ENCODE measurements around the gene CALY.
"Not testable (repeated sequence)": the region's sequence is repeated elsewhere in the genome, so short reads cannot be mapped to it uniquely, and the experiment has no call there.

CALY gene, protein sequence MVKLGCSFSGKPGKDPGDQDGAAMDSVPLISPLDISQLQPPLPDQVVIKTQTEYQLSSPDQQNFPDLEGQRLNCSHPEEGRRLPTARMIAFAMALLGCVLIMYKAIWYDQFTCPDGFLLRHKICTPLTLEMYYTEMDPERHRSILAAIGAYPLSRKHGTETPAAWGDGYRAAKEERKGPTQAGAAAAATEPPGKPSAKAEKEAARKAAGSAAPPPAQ

DNA sequence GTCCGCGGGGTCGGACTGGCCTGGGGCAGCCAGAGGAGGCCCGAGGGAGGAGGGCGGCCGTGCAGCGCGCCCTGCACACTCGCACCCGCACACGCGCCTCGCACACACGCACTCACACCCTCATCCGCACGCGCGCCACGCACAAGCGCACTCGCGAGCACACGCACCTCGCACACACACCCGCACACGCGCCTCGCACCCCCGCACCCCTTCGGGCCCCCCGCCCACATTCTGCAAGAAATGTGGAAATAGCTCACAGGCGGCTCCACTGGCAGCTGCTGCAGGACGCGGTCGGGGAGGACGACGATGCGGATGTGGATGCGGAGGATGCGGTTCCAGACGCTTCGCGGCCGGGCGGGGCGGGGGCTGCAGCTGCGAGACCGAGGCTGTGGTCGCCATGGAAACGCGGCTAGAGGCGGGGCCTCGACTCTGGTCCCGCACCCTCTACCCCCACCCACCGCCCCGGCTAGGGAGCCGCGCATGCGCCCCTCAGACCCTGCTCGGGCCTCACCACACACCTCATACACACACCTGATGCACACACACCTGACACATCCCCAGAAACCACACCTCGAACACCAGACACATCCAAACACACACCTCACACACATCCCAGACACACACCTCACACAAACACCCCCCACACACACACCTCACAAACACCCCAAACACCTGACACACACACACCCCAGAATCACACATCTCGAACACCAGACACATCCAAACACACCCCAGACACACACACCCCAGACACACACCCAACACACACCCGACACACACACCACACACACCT lies at the start of gene CALY:
CALY (minus strand) TSS at position 320 of the 793 bp plus-strand sequence. CDS start 7,907 bp downstream, outside the sequence.
- no peak for DNase-seq

DNA sequence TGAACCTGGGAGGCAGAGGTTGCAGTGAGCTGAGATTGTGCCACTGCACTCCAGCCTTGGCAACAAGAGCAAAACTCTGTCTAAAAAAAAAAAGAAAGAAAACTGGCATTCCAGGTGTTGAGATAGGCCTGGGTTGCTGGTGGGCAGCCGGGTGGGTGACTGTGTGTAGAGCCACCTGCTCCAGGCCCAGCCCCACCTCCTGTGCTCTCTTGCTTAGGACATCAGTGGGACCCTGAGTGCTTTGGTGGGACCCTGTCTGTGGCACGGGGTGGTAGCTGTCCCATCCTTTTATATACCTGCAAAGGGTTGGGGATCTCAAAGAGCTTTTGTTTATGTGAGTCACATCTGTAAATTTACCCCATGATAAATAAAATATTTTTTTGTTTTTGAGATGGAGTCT lies 48.5 kb upstream of the CALY start:
- DNase-seq, result no peak

DNA sequence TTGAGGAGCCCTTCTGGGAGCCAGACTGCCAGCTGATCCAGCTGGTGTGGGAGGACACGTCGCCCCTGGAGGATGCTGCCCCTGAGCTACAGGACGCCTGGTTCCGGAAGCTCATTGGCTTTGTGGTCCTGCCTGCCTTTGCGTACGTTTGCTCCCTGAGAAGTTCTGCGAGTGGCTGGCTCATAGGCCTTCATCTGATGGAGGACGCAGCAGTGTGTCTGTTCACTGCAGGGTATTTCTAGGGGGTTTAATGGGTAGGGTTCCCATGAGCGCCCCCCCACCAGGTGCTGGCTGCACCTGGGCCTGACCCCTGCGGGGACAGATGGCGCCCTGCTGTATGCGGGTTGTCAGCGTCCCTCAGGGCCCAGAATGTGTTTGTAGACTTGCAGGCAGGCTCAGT lies 47.4 kb upstream of the CALY start:
- DNase-seq, result no peak

DNA sequence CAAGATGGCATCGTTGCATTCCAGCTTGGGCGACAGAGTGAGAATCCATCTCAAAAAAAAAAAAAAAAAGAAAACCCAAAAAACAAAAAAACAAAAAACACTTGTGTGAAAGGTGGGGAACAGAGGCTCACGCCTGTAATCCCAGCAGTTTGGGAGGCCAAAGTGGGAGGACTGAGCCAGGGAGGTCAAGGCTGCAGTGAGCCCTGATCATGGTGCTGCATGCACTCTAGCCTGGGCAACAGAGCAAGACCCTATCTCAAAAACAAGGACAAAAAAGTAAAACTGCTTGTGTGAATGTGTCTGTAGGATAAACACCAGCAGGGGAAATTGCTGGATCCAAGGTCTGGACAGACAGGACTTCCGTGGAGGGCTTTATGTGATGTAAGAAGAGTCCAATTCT lies 46.9 kb upstream of the CALY start:
- DNase-seq, result no peak

DNA sequence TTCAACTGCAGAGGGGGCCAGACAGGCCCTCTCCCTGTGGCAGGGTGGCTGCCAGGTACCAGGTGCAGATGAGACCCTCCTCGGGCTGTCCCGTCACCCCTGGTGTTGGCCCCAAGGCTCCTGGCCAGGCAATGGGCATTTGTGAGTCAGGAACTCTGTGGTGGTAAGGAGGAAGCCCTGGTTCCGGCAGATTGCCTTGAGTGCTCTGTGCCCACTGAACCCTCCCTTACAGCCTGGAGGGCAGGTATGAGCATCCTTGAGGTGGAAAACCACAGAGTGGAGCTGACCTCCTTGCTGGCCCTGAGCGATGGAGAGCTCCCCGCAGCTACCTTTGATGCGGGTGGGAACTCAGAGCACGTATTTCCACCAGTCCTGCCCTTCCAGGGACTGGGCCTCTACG lies 44.3 kb upstream of the CALY start:
- no peak for DNase-seq

DNA sequence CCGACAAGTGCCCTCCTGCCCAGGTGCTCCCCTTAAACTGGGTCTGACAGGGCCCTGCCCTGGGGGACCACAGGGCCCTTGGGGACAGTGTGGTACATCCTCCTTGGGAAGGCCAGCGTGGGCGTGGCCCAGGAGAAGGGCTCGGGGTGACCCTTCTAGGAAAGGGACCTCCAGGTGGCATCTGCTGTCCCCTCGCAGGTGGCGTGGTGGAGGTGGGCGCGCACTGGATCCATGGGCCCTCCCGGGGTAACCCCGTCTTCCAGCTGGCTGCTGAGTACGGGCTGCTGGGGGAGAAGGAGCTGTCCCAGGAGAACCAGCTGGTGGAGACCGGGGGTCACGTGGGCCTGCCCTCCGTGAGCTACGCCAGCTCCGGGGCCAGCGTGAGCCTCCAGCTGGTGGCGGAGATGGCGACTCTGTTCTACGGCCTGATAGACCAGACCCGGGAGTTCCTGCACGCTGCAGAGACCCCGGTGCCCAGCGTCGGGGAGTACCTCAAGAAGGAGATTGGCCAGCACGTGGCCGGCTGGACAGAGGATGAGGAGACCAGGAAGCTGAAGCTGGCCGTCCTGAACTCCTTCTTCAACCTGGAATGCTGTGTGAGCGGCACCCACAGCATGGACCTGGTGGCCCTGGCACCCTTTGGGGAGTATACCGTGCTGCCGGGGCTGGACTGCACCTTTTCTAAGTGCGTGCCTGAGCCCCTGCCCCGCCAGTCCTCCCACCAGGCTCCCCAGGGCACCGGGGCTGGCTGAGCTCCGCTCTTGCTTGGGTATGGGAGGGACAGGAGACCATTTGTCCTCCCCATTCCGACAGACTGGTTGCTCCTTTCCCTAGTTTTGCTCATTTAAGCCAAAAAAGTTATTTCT lies 43.3 kb upstream of the CALY start:
- no peak for DNase-seq

DNA sequence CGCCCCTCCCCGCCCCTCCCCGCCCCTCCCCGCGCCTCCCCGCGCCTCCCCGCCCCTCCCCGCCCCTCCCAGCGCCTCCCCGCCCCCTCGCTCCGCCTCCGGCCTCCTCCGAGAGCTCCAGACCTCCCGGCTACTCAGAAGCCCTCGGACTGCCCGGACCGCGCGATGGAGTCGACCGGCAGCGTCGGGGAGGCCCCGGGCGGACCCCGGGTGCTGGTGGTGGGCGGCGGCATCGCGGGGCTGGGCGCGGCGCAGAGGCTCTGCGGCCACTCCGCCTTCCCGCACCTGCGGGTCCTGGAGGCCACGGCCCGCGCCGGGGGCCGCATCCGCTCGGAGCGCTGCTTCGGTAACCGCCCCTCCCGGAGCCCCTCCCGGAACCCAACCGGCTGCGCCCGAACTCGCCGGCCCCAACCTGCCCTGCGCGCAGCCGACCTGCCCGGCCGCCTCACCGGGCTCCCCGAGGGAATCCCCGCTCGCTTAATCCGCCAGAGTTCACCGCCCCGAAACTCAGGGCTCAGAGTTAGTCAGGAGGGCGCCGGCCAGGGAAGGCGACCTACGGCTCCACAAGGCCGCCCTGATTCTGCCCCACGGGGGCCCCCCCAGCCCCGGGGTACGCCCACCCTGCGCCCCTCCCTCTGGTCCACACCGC lies 42.6 kb upstream of the CALY start, which contains the start of gene PAOX:
PAOX (plus strand) TSS at position 111 of the 649 bp plus-strand sequence; CDS start at position 166, 55 bp downstream.
- DNase-seq, result peak; percentile 72

DNA sequence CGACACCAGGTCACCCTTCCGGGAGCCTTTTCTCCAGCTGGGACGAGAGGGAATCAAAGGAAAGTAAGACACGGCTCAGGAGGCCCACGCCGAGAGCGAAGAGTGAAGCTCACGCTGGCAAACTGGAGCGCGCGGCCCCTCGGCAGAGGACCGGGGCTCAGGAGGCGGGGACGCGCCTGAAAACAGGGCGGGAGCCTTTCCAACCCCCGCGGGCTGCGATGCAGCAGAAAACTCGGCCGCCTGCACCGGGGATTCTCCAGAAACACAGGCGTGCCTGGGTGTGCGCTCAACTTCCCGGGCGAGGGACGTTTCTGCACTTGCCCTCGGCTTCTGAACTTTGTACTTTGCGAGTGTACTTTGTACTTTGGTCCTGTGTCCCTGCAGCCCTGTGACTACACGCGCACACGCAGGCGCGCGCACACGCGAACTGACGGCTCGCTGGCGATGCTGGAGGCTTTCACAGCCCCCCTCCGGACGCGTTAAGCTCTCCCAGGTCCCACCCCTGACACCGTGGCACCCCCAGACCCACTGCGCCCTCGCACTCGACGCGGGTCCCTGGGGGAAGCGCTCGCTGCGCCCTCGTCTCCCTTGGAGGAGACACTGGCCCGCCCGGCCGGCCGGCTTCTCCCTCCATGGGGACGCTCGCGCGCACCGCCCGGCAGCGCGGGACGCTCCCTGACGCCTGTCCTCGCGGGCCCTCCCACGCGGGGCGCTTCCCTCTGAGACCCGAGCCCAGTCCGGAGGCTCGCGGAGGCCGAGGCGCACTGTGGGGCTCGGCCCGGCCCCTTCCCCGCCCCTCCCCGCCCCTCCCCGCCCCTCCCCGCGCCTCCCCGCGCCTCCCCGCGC lies 41.8 kb upstream of the CALY start:
- DNase-seq, result peak; percentile 84

DNA sequence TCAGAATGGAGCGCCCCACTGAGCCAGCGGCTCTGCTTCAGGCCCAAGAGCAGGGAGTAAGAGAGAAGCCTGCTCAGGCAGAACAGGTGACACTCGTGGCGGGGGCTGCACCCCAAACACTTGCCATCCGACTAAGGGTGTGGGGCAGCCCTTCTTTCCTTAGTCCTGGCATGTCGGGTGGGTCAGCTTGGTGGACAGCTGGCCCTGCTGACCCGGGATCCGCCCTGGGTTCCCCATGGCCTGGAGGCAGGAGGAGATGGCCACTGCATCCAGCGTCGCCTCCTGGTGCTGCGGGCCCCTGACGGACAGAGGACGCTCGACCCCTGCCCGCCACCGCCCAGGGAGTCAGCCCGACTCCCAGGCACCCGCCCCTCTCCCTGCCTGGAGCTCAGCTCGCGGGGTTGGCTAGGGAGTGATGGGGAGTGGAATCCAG lies 41.1 kb upstream of the CALY start:
- no peak for DNase-seq

DNA sequence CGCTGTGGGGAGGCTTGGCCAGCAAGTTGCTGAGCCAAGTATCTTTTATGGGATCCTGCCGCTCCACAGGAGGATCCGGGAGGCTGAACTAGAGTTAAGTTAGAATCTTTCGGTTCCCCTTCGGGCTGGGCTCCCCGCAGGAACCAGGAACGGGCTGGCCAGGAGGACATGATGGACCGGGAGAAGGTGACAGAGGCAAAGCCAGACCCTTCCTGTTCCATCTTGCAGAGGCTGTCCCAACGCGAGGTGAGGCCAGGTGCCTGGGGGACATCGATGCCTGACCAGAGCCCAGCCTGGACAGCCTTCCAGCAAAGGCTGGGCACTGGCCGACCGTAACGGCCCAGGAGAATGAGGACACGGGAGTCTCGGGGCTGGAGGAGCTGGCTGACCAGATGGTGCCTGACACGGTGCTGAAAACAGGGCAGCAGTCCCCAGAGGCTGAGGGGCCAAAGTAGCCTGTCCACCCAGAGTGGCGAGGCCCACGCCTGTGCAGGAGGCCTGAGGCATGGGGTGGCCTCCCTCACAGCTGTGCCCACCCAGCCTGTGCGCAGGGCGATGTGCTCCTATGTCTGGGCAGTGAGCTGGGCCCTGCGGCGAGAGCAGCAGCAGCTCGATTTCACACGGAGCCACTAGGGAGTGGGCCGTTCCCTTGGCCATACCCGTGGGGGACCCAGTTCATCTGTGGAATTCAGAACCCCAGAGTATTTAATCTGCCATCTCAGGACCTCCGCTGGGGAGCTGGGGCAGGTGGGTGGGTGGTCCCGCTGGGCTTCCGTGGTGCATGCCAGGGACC lies 40.5 kb upstream of the CALY start:
- no peak for DNase-seq

DNA sequence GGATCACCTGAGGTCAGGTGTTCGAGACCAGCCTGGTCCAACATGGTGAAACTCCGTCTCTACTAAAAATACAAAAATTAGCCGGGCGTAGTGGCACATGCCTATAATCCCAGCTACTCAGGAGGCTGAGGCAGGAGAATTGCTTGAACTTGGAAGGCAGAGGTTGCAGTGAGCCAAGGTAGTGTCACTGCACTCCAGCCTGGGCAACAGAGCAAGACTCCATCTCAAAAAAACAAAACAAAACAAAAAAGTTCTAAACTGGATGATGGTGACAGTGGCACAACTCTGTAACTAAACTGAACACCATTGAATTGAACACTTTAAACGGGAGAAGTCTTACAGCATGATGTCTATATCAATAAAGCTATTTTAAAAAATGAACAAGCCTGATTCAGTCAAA lies 39.5 kb upstream of the CALY start:
- not testable (repeated sequence) for DNase-seq

DNA sequence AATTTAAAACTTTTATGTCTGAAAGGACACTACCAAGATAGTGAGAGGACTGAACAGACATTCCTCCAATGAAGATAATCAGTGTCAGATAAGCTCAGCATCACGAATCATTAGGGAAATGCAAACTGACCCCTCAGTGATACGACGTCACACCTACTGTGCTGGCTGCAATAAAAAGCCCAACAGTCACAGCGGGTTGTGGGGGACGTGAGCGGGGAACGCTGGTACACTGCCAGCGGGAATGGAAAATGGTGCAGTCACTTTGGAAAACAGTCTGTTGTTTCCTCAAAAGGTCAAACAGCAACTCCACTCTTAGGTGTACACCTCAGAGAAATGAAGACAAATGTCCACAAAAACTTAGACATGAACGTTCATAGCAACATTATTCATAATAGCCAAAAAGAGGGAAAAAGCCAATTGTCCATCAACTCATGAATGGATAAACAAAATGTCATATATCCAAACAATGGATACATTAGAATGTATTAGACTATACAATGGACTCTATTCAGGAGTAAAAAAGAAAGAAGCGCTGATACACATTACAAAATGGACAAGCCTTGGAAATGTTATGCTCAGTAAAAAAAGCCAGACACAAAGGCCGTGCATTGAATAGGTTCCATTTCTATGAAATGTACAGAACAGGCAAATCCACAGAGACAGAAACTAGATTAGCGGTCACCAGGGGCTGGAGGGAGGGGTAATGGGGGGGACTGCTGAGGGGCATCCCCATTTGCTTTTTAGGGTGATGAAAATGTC lies 38.8 kb upstream of the CALY start:
- DNase-seq, result no peak

DNA sequence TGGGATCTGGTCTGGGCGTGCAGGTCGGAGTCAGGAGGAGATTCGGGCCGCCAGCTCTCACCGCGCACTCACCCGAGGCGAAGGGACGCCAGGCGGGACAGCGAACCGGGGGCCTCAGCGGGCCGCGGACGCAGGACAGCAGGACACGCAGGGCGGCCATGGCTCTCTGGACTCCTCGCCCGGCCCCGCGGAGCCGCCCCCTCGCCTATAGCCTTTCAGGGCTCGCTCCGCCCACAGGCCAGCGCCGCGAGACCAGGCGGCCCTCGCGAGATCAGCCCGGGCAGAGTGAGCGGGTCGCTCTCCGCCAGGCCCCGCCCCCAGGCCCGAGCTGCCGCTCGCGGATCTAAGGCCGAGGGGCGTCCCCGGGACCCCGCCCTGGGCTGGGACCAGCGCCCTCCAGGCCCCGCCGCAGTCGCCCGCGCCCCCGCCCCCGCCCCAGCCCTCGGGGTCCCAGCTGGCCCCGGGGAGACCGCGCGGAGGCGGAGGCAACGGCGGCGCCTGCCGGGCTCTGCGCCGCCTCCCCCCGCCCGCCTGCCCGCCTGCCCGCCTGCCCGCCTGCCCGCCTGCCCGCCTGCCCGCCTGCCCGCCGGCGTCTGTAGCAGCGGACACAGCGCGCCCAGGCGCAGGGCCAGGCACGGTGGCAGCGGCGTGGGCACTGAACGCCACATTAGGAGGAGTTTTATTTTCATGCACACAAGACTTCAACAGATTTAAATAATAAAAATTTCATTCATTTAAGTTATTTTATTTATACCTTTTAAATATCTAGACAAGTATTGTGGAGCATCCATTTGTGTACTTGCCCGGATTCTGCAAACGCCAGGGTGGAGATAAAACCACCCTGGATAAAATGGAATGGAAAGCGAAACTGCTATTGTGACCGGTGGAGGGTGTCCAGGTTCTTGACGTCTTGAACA lies 36.7 kb upstream of the CALY start, which contains the start of gene ECHS1:
ECHS1 (minus strand) TSS at position 181 of the 917 bp plus-strand sequence; CDS start at position 160, 21 bp downstream.
- peak; percentile 98 for DNase-seq

DNA sequence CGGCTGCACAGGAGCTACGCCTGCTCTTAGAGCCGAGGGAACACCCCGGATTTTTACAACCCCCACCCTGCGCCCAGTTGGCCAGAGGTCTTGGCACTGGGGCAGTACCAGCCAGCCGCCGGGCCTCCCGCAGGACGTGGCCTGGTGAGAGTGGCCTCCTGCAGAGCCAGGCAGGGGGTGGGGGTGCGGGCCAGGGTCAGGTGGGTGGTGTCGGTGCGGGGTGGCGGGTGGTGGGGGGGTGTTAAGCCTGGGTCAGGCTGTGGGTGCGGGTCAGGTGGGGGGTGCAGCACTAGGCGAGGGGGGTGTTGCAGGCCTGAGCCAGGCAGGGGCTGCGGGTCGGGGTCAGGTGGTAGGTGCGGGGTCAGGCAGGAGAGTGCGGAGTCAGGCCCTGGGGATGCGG lies 35.8 kb upstream of the CALY start:
- no peak for DNase-seq

DNA sequence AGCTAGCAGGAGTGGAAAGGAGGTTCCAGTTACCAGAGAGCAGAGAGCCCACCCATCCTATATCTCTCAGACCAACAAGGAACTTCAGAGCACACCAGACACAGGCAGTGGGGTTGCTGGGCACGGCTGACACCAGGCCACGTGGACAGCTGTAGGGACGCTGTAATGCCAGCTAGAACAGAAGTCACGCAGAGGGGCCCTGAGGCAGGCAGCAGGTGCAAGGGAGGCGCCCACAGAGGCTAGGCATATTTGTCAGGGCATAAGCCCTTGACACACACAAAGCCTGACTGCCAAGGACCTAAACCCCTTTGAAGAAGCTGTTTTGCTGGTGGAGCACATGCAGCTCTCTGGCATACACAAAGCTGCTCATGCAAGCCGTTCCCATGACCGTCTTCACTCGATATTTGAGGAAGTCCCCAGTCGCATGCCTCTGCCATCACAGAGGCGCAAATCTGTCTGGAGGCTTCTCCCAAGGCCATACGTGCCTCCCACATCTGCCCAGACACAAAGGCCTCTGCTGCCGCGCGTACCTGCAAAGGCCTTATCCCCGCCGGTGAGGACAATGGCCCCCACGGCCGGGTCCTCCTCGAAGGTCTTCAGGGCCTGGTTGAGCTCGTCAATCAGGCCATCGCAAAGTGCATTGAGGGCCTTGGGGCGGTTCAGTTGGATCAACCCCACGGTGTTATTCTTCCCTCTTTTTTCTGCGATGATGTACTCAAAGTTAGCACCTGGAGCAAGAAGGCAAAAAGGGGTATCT lies 33.5 kb upstream of the CALY start:
- DNase-seq, result no peak

DNA sequence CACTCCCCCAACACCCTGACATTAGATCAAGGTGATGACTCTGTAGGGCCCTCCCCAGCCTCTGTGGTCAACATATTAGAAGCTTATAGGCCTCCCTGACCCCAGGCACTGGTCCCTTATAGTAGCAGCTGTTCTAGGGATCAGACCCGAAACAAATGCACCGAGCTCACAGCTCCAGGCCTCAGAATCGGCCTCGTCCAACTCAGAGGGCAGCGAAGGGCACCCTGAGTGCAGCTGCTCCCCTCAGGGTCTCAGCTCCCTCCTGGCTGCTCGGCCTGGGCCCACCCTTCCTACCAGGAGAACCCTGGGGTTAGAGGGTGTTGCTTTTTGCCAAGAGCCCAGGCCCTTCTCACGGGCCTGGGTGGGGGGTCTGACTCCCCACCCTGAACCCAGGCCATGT lies 31.5 kb upstream of the CALY start:
- no peak for DNase-seq

DNA sequence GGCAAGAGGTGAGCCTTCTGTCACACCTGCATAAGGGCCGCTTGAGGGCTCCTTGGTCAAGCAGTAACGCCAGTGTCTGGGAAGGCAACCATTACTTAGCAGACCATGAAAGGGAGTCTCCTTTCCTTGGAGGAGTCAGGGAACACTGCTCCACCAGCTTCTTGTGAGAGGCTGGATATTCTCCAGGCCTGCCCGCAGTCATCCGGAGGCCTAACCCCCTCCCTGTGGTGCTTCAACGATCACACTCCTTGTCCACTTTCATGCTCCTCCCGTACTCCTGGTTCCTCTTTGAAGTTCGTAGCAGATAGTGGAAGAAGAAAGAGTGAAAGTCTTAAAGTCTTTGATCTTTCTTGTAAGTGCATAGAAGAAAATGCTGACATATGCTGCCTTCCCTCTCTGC lies 30.8 kb upstream of the CALY start:
- DNase-seq, result not testable (repeated sequence)

DNA sequence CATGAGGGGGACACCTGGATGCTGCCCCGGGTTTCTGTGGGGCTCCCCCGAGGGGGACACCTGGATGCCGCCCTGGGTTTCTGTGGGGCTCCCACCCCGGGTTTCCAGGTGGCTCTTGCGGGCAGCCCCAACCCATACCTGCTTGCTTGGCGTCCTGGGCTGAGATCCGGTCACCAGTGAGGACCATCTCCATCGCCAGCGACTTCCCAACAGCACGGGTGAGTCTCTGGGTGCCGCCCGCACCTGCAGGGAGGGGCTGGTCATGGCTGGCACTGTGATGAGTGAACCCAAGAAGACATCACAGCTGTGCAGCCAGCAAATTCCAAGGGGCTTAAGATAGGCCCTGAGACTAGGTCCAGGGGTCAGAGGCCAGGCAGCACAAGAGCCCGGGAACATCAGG lies 30.1 kb upstream of the CALY start:
- no peak for DNase-seq
